ENCODE data around the gene LRRIQ1. TPM values are rescaled to one million over a fixed set of nuclear protein-coding genes. Genes with fewer than 3 reads are reported as not detected.

Gene LRRIQ1
- total RNA-seq, 4 donors from 2014 or later, result 0.44 TPM; not detected in 3

- no peak for TF ChIP-seq CTCF (IDR thresholded peaks at IDR 0.05; ENCODE audit: low read depth)
Observed at GRCh38 chr12:85275374-85275773, 239.2 kb downstream of the LRRIQ1 start.

- no peak for TF ChIP-seq CTCF (IDR thresholded peaks at IDR 0.05; ENCODE audit: low read depth)
Observed at GRCh38 chr12:85277191-85277590, 241.0 kb downstream of the LRRIQ1 start.

GRCh38 chr12:85277900-85278597 is 241.9 kb downstream of the LRRIQ1 start:
- TF ChIP-seq CTCF (IDR thresholded peaks at IDR 0.05; ENCODE audit: low read depth), result no peak

GRCh38 chr12:85278598-85279448 is 242.7 kb downstream of the LRRIQ1 start:
- no peak for TF ChIP-seq CTCF (IDR thresholded peaks at IDR 0.05; ENCODE audit: low read depth)

GRCh38 chr12:85279449-85280164 is 243.5 kb downstream of the LRRIQ1 start:
- TF ChIP-seq CTCF (IDR thresholded peaks at IDR 0.05; ENCODE audit: low read depth), result no peak

- TF ChIP-seq CTCF (IDR thresholded peaks at IDR 0.05; ENCODE audit: low read depth), result no peak
Observed at GRCh38 chr12:85280165-85280983, 244.2 kb downstream of the LRRIQ1 start, which contains the start of gene ALX1. Gene ALX1, plus strand, starts transcription at chr12:85280220. Its CDS starts 42 bp downstream, at chr12:85280262.
